Stimulated activated CD4-positive, alpha-beta T cell treated with anti-CD3 and anti-CD28 coated beads, Interleukin-1b, Interleukin-23, amount 100 ng/mL, for 4 hours (primary cell): ENCODE measurements around the gene NHLRC4.
"Not testable (repeated sequence)": the region's sequence is repeated elsewhere in the genome, so short reads cannot be mapped to it uniquely, and the experiment has no call there.

Experiments used
- DNase-seq, 2 donors: peaks; one replicate each; pipeline ENCODE4 v3.0.0-alpha.2; 2020; ENCODE audit warnings: low read depth in 2 of 2

The NHLRC4 gene

GRCh38 chr16:597655-598054, 30.9 kb downstream of the NHLRC4 start:
- DNase-seq = not testable (repeated sequence)

GRCh38 chr16:598823-599739, 32.3 kb downstream of the NHLRC4 start:
- DNase-seq = no peak

GRCh38 chr16:600781-601180, 34.0 kb downstream of the NHLRC4 start:
- no peak for DNase-seq

- DNase-seq = no peak
Observed at GRCh38 chr16:603933-604332, 37.1 kb downstream of the NHLRC4 start.

GRCh38 chr16:606656-607307, 40.0 kb downstream of the NHLRC4 start:
- no peak for DNase-seq

- DNase-seq = peak in 1 of 2 donors; percentile 32
Observed at GRCh38 chr16:608019-608418, 41.2 kb downstream of the NHLRC4 start.

GRCh38 chr16:609316-609715, 42.5 kb downstream of the NHLRC4 start:
- DNase-seq = no peak

GRCh38 chr16:609984-610383, 43.2 kb downstream of the NHLRC4 start:
- no peak for DNase-seq

- peak; percentile 50 to 55 for DNase-seq
Observed at GRCh38 chr16:610513-611381, 43.9 kb downstream of the NHLRC4 start.

- DNase-seq = no peak
Observed at GRCh38 chr16:615122-615521, 48.3 kb downstream of the NHLRC4 start.

- no peak for DNase-seq
Observed at GRCh38 chr16:616733-617586, 50.2 kb downstream of the NHLRC4 start.

- no peak for DNase-seq
Observed at GRCh38 chr16:617855-618254, 51.0 kb downstream of the NHLRC4 start.
